ENCODE measurements around the gene POC1A. TPM values are rescaled to one million over a fixed set of nuclear protein-coding genes. Genes with fewer than 3 reads are reported as not detected.

The POC1A gene
- total and polyA plus RNA-seq, 4 experiments from 2014 or later: 0.36 to 2.4 (median 1.0) TPM

DNA sequence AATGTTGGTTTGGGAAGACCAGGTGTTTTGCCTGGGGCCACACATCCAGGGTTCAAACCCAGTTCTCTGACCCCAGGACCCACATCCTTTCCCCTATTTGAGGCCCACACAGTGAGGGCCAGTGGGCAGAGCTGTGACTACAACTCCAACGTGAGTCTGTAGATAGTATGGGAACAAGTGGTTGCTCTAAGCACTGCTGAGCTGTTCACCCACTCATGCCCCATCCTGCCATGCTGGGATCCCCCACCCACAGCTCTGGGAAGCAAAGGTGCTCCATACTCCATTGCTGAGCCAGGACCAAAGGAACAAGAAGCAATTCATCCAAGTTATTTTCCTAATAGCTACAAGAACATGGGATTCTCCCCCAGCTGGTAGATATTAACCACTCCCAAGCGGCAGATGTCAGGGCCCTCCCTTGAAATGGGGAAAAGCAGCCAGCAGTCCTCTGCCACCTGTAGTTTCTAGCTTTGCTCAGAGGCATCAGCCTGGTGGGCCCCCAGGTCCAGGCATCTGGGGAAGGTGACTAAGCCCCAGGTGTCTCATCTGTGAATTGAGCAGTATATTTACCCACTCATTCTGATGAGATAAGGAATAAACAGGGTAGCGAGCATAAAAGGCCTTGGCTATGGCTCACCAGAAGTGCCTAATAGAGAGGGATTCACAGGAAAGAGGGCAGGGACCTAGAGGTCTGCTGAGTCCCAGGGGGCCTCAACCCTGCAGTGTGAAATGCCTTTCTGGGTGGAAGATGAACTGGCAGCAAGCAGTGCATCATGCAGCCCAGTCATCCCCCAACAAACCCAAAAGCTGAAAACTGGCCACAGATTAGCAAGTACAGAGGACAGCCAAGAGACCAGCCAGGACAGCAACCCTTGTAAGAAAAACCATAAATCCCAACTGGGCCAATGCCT, 33.4 kb downstream of the POC1A start:
- ChIA-PET CTCF (ENCODE audit: partially characterized antibody) (interaction anchor here (0.6 to 9.1 kb wide), 10 partner anchors 10 to 178 kb away, joined by 3 to 132 read pairs (median 6); partner anchors contain the start of genes PARP3 and RRP9), POLR2A (ENCODE audit: partially characterized antibody) (interaction anchor here (1.1 kb wide), 2 partner anchors 65 to 67 kb away, joined by 3 read pairs; partner anchors contain the start of gene DUSP7)
- no peak overlapping the region for H3K27ac ChIP-seq (ENCODE audit: low read depth, low read length)
- Mint-ChIP-seq H3K4me1 (no peaks in the 10 kb centered on the region), H3K9me3 (no peaks in the 10 kb centered on the region), H3K4me3 (no peak overlapping the region), H3K27ac (peak overlapping the region in 3 of 7 donors; percentile 19 to 34 (median 25)), H3K27me3 (no peaks in the 10 kb centered on the region), H3K36me3 (no peaks in the 10 kb centered on the region)
- no peak overlapping the region for H3K4me3 ChIP-seq (ENCODE audit: low read length in 2 of 2)
- no peak for DNase-seq
- no peaks in the 10 kb centered on the region for H3K9me3 ChIP-seq (ENCODE audit: control insufficient read depth in 1 of 2, low read length in 2 of 2)
- intact Hi-C loops (cut with micrococcal nuclease): loop anchor here (1.0 kb wide), 1 partner anchor 33 kb away; no protein-coding TSS in a partner anchor
- no peaks in the 10 kb centered on the region for H3K4me1 ChIP-seq (ENCODE audit: insufficient read depth, low read length)
- no peaks in the 10 kb centered on the region for H3K27me3 ChIP-seq (ENCODE audit: insufficient read depth, low read length)
- no peaks in the 10 kb centered on the region for H3K36me3 ChIP-seq (ENCODE audit: insufficient read depth, low read length)

DNA sequence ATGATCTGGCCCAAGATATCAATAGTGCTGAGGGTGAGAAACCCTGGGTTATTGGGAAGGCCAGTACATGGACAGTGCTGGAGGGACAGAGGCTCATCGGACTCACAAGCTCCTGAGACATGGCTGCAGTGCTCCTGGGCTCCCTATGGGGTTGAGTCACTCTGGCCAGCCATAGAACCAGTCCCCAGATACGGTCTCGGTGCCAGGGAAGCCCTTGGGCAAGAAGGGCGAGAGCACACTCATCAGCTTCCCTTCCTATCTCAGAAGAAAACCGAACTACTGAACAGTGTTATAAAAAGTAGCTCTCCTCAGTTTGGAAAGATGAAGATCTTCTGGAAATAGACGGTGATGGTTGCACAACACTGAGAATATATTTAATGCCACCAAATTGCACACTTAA, 34.4 kb downstream of the POC1A start:
- Histone ChIP-seq H3K27ac (ENCODE audit: low read depth, low read length) (no peak overlapping the region), H3K27me3 (ENCODE audit: insufficient read depth, low read length) (no peaks in the 10 kb centered on the region), H3K9me3 (ENCODE audit: control insufficient read depth in 1 of 2, low read length in 2 of 2) (no peaks in the 10 kb centered on the region), H3K4me1 (ENCODE audit: insufficient read depth, low read length) (no peaks in the 10 kb centered on the region), H3K36me3 (ENCODE audit: insufficient read depth, low read length) (no peaks in the 10 kb centered on the region), H3K4me3 (ENCODE audit: low read length in 2 of 2) (no peak overlapping the region)
- Mint-ChIP-seq H3K9me3 (no peaks in the 10 kb centered on the region), H3K27ac (no peak overlapping the region), H3K4me3 (no peak overlapping the region), H3K4me1 (no peaks in the 10 kb centered on the region), H3K36me3 (no peaks in the 10 kb centered on the region), H3K27me3 (no peaks in the 10 kb centered on the region)
- DNase-seq: no peak
- POLR2A ChIA-PET (ENCODE audit: partially characterized antibody): no interaction called here
- CTCF ChIA-PET (ENCODE audit: partially characterized antibody): interaction anchor here (0.6 to 9.1 kb wide), 6 partner anchors 23 to 177 kb away, joined by 3 to 132 read pairs (median 6); no protein-coding TSS in a partner anchor
- intact Hi-C loops (cut with micrococcal nuclease): loop anchor here (1.0 kb wide), 1 partner anchor 32 kb away; no protein-coding TSS in a partner anchor

DNA sequence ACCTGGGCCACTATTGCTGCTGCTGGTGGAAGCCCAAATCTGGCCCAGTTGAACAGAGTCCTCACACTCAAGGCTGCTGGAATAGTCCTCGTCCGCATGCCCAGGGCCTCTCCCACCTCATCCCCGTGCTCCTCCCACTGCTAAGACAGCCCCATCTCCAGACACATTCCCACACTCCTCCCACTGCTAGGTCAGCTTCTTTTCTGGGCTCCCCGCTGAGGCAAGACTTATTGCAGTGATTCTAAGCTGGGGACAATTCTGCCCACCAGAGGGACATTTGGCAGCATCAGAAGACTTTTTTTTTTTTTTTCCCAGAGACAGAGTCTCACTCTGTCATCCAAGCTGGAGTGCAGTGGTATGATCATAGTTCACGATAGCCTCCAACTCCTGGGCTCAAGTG, 35.1 kb downstream of the POC1A start:
- Mint-ChIP-seq H3K27me3 (no peaks in the 10 kb centered on the region), H3K4me3 (no peak overlapping the region), H3K27ac (no peak overlapping the region), H3K36me3 (no peaks in the 10 kb centered on the region), H3K9me3 (no peaks in the 10 kb centered on the region), H3K4me1 (no peaks in the 10 kb centered on the region)
- Histone ChIP-seq H3K36me3 (ENCODE audit: insufficient read depth, low read length) (no peaks in the 10 kb centered on the region), H3K4me1 (ENCODE audit: insufficient read depth, low read length) (no peaks in the 10 kb centered on the region), H3K4me3 (ENCODE audit: low read length in 2 of 2) (no peak overlapping the region), H3K9me3 (ENCODE audit: control insufficient read depth in 1 of 2, low read length in 2 of 2) (no peaks in the 10 kb centered on the region), H3K27me3 (ENCODE audit: insufficient read depth, low read length) (no peaks in the 10 kb centered on the region), H3K27ac (ENCODE audit: low read depth, low read length) (no peak overlapping the region)
- DNase-seq: no peak
- ChIA-PET POLR2A (ENCODE audit: partially characterized antibody) (no interaction called here), CTCF (ENCODE audit: partially characterized antibody) (interaction anchor here (2.1 to 9.1 kb wide), 2 partner anchors 67 to 116 kb away, joined by 8 to 132 read pairs; no protein-coding TSS in a partner anchor)
- intact Hi-C loops (cut with micrococcal nuclease): no loop called here

DNA sequence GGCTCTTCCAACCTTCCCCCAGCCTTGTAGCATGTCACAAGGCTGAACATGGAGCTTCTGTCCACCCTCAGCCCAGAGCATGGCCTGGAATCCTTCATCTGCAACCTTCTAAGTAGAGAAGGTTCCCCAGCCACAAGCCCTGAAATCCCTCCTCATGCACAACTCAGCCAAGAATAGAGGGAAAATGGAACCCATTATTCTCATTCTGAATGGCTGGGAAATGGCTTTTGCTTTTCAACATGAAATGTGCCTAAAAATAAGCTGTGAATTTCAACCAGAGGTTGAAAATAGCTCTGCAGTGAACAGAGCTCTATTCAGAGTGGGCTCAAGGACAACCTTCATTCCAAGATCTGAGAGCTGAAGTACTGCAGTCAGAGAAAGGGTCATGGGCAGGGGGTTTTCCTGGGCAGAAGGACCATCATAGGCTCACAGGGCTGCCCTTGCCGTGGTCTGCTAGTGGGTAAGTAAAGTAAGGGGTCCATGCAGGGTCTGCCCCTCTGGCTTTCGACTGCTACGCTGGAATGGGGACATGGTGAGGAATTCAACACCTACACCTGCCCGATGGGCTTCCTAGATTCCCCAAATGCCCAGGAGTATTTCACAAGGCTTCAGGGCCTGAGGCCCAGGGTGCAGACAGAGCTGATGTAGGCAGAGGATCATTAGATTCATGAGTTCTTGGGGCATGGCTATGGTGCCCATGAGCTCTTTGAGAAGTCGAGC, 35.9 kb downstream of the POC1A start:
- H3K27ac Mint-ChIP-seq: no peak overlapping the region

DNA sequence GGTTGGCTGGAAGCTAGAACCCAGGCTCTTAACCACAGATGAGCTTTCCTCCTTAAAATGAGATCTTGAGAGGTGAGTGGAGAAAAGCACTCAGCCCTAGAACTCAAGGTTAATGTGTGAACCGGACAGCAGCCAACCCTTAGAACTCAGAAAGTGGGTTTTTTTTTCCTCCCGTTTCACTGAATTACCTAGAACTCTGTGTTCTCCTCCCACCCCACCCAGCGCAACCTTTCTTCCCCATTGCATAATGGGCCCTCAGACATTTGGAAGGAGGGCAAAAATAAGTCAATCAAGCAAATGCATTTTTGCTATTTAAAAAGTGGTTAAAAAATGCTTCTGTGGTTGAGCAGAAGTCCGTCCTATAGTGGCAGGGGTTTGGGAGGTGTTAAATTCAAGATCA, 36.7 kb downstream of the POC1A start:
- Mint-ChIP-seq H3K36me3 (no peaks in the 10 kb centered on the region), H3K27ac (peak overlapping the region in 1 of 7 donors; percentile 62), H3K4me3 (no peak overlapping the region), H3K27me3 (no peaks in the 10 kb centered on the region), H3K9me3 (no peaks in the 10 kb centered on the region), H3K4me1 (no peaks in the 10 kb centered on the region)
- Histone ChIP-seq H3K4me3 (ENCODE audit: low read length in 2 of 2) (no peak overlapping the region), H3K9me3 (ENCODE audit: control insufficient read depth in 1 of 2, low read length in 2 of 2) (no peaks in the 10 kb centered on the region), H3K27me3 (ENCODE audit: insufficient read depth, low read length) (no peaks in the 10 kb centered on the region), H3K4me1 (ENCODE audit: insufficient read depth, low read length) (no peaks in the 10 kb centered on the region), H3K36me3 (ENCODE audit: insufficient read depth, low read length) (no peaks in the 10 kb centered on the region), H3K27ac (ENCODE audit: low read depth, low read length) (no peak overlapping the region)
- CTCF ChIA-PET (ENCODE audit: partially characterized antibody): interaction anchor here (1.1 to 9.1 kb wide), 2 partner anchors 60 to 115 kb away, joined by 3 to 132 read pairs; no protein-coding TSS in a partner anchor
- intact Hi-C loops (cut with micrococcal nuclease): no loop called here
- no peak for DNase-seq
- POLR2A ChIA-PET (ENCODE audit: partially characterized antibody): interaction anchor here (1.2 kb wide), 1 partner anchor 64 kb away, joined by 3 read pairs; no protein-coding TSS in a partner anchor

More for the DNA sequence above, 35.9 kb downstream of the POC1A start:
- CTCF ChIA-PET (ENCODE audit: partially characterized antibody): interaction anchor here (9.1 kb wide), 1 partner anchor 115 kb away, joined by 132 read pairs; no protein-coding TSS in a partner anchor
- Histone ChIP-seq H3K4me1 (ENCODE audit: insufficient read depth, low read length) (no peaks in the 10 kb centered on the region), H3K4me3 (ENCODE audit: low read length in 2 of 2) (no peak overlapping the region), H3K9me3 (ENCODE audit: control insufficient read depth in 1 of 2, low read length in 2 of 2) (no peaks in the 10 kb centered on the region), H3K27ac (ENCODE audit: low read depth, low read length) (no peak overlapping the region), H3K27me3 (ENCODE audit: insufficient read depth, low read length) (no peaks in the 10 kb centered on the region), H3K36me3 (ENCODE audit: insufficient read depth, low read length) (no peaks in the 10 kb centered on the region)
- no peak for DNase-seq
- Mint-ChIP-seq H3K9me3 (no peaks in the 10 kb centered on the region), H3K36me3 (no peaks in the 10 kb centered on the region), H3K4me1 (no peaks in the 10 kb centered on the region), H3K4me3 (no peak overlapping the region), H3K27me3 (no peaks in the 10 kb centered on the region)
- POLR2A ChIA-PET (ENCODE audit: partially characterized antibody): interaction anchor here (1.2 kb wide), 1 partner anchor 65 kb away, joined by 3 read pairs; no protein-coding TSS in a partner anchor
- intact Hi-C loops (cut with micrococcal nuclease): no loop called here

DNA sequence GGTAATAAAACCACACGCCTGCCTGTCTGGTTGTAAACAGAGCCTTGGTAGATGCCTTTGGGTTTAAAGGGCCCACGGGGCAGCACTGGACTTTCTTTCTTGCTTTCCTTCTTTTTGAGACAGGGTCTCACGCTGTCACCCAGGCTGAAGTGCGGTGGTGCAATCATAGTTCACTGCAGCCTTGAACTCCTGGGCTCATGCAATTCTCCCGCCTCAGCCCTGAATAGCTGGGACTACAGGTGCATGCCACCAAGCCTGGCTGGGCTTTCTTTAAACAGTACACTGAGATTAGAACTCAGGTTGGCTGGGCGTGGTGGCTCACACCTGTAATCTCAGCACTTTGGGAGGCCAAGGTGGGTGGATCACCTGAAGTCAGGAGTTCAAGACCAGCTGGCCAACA, 42.2 kb downstream of the POC1A start:
- H3K9me3 ChIP-seq (ENCODE audit: control insufficient read depth in 1 of 2, low read length in 2 of 2): no peaks in the 10 kb centered on the region
- DNase-seq: no peak
- Mint-ChIP-seq H3K36me3 (no peaks in the 10 kb centered on the region), H3K27ac (peak overlapping the region in 1 of 7 donors; percentile 30), H3K9me3 (no peaks in the 10 kb centered on the region), H3K4me1 (peaks cover 0 to 2% (median 0%) of the 10 kb centered on the region in 4 donors), H3K27me3 (no peaks in the 10 kb centered on the region), H3K4me3 (no peak overlapping the region)
- CTCF ChIA-PET (ENCODE audit: partially characterized antibody): interaction anchor here (0.7 to 1.3 kb wide), 2 partner anchors 31 to 110 kb away, joined by 3 read pairs; no protein-coding TSS in a partner anchor
- POLR2A ChIA-PET (ENCODE audit: partially characterized antibody): no interaction called here
- H3K36me3 ChIP-seq (ENCODE audit: insufficient read depth, low read length): no peaks in the 10 kb centered on the region
- no peak overlapping the region for H3K27ac ChIP-seq (ENCODE audit: low read depth, low read length)
- no peaks in the 10 kb centered on the region for H3K27me3 ChIP-seq (ENCODE audit: insufficient read depth, low read length)
- intact Hi-C loops (cut with micrococcal nuclease): no loop called here
- H3K4me3 ChIP-seq (ENCODE audit: low read length in 2 of 2): no peak overlapping the region
- H3K4me1 ChIP-seq (ENCODE audit: insufficient read depth, low read length): no peaks in the 10 kb centered on the region

DNA sequence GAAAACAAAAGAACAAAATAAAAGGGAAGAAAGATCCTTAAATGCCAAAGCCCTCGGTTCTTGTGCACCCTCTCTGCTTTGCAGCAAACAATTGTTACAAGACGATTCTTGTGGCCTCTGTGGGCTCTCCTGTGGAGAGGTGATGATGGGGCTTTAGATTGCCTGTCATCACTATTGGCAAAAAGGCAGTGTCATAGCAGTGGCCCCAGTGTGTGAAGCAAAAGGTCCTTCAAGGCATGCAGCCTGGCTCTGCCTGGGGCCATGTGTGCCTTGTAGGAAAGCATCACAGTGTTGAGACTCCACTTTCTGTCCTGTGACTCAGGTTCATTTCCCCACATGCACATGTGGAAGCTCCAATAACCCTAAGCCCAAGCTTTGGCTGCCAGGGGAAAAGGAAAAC, 43.7 kb downstream of the POC1A start:
- H3K36me3 ChIP-seq (ENCODE audit: insufficient read depth, low read length): no peaks in the 10 kb centered on the region
- Mint-ChIP-seq H3K9me3 (no peaks in the 10 kb centered on the region), H3K27me3 (no peaks in the 10 kb centered on the region), H3K36me3 (no peaks in the 10 kb centered on the region), H3K27ac (peak overlapping the region in 1 of 7 donors; percentile 86), H3K4me3 (no peak overlapping the region), H3K4me1 (peaks cover 0 to 2% (median 0%) of the 10 kb centered on the region in 4 donors)
- intact Hi-C loops (cut with micrococcal nuclease): no loop called here
- no peaks in the 10 kb centered on the region for H3K9me3 ChIP-seq (ENCODE audit: control insufficient read depth in 1 of 2, low read length in 2 of 2)
- POLR2A ChIA-PET (ENCODE audit: partially characterized antibody): no interaction called here
- no peak overlapping the region for H3K27ac ChIP-seq (ENCODE audit: low read depth, low read length)
- CTCF ChIA-PET (ENCODE audit: partially characterized antibody): interaction anchor here (1.3 to 1.9 kb wide), 3 partner anchors 33 to 106 kb away, joined by 3 to 5 read pairs (median 3); no protein-coding TSS in a partner anchor
- no peaks in the 10 kb centered on the region for H3K27me3 ChIP-seq (ENCODE audit: insufficient read depth, low read length)
- no peak overlapping the region for H3K4me3 ChIP-seq (ENCODE audit: low read length in 2 of 2)
- no peaks in the 10 kb centered on the region for H3K4me1 ChIP-seq (ENCODE audit: insufficient read depth, low read length)
- no peak for DNase-seq

Measured in CD4-positive, alpha-beta memory T cell (primary cell).